OCI-LY3 (cell line): Measurements from ENCODE around the gene SEC16B.
A peak's percentile ranks its signal among the peaks of the same experiment; 100 is the strongest.

Experiments
- H2AFZ ChIP-seq: fragments of 200-600, 300-600 bp; shearing (Covaris generic); 2 replicates; pipeline ENCODE4 v1.6.0; 2014; ENCODE audit warnings: antibody characterized with exemption, low read depth, low read length
- H3K27ac ChIP-seq: fragments of 200-600, 300-600 bp; sonication (generic); 2 replicates; pipeline ENCODE4 v1.5.1; 2014; ENCODE audit warnings: mild to moderate bottlenecking, low read length, moderate library complexity, mixed read lengths
- H3K27me3 ChIP-seq: fragments of 200-600, 300-600 bp; sonication (generic); 2 replicates; pipeline ENCODE4 v1.6.1; 2014; ENCODE audit warnings: low read depth, low read length, mixed read lengths
- H3K36me3 ChIP-seq: fragments of 200-600, 300-600 bp; sonication (generic); replicated peaks from 2 replicates; pipeline ENCODE3; 2014; ENCODE audit warnings: low read depth, low read length, mixed read lengths
- H3K4me1 ChIP-seq: fragments of 300-600, 200-600 bp; sonication (generic); 2 replicates; pipeline ENCODE4 v1.6.1; 2014; ENCODE audit warnings: low read length, mixed read lengths
- H3K4me2 ChIP-seq: fragments of 200-600, 300-600 bp; sonication (generic); 2 replicates; pipeline ENCODE4 v1.6.1; 2014; ENCODE audit warnings: low read length, mixed read lengths
- H3K4me3 ChIP-seq: fragments of 300-600, 200-600 bp; sonication (generic); 2 replicates; pipeline ENCODE4 v1.5.1; 2014; ENCODE audit warnings: antibody characterized with exemption, mild to moderate bottlenecking, low read length, moderate library complexity
- H3K79me2 ChIP-seq: fragments of 300-600, 200-600 bp; shearing (Covaris generic); 2 replicates; pipeline ENCODE4 v1.6.1; 2014; ENCODE audit warnings: mild to moderate bottlenecking, low read length, mixed read lengths
- H3K9ac ChIP-seq: fragments of 300-600, 200-600 bp; shearing (Covaris generic); 2 replicates; pipeline ENCODE4 v1.6.0; 2014; ENCODE audit warnings: mild to moderate bottlenecking, low read length, moderate library complexity
- H3K9me3 ChIP-seq: fragments of 200-600, 300-600 bp; shearing (Covaris generic); 2 replicates; pipeline ENCODE4 v1.6.1; 2014; ENCODE audit warnings: low read length, mixed read lengths; ENCODE audit not compliant: insufficient read depth
- H4K20me1 ChIP-seq: fragments of 200-600, 300-600 bp; sonication (generic); 2 replicates; pipeline ENCODE4 v1.6.1; 2016; ENCODE audit warnings: low read length, mixed read lengths; ENCODE audit not compliant: insufficient read depth
- EZH2phosphoT487 ChIP-seq: fragments of 200-600 bp; shearing (Covaris generic); IDR thresholded peaks from 2 replicates; pipeline ENCODE4 v1.6.1; 2018; ENCODE audit warnings: antibody characterized with exemption, mixed run types, low read depth
- TF ChIP-seq, protein P1 (sequence below): fragments of 200-600, 300-600 bp; sonication (generic); IDR thresholded peaks from 2 replicates; pipeline ENCODE4 v1.5.1; 2014; ENCODE audit warnings: antibody characterized with exemption, low read length, low read depth

The SEC16B gene

DNA sequence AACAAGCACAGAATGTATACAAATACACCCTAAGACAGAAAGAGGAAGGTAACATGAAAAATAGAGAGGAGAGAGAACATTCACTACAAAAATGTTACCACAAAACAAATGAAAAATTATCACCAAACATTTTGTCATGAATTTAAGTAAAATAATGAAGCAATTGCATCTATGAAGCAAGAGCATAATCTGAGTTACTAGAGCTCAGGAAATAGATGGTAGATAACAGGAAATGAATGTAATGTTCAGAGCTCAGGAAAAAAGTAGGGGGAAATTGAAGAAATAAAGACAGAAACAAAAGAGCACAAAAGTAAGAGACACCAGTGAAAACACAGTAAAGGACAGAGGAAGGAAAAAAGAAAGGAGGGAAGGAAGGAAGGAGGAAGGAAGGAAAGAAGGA, 19.4 kb downstream of the SEC16B start:
- H3K4me3 ChIP-seq, result no peak overlapping the region
- H3K4me2 ChIP-seq, result no peak overlapping the region
- 0 out of 2 replicates have a peak, but pooled peaks cover 3% of the 10 kb centered on the region for H3K27me3 ChIP-seq
- TF ChIP-seq, protein P1, sequence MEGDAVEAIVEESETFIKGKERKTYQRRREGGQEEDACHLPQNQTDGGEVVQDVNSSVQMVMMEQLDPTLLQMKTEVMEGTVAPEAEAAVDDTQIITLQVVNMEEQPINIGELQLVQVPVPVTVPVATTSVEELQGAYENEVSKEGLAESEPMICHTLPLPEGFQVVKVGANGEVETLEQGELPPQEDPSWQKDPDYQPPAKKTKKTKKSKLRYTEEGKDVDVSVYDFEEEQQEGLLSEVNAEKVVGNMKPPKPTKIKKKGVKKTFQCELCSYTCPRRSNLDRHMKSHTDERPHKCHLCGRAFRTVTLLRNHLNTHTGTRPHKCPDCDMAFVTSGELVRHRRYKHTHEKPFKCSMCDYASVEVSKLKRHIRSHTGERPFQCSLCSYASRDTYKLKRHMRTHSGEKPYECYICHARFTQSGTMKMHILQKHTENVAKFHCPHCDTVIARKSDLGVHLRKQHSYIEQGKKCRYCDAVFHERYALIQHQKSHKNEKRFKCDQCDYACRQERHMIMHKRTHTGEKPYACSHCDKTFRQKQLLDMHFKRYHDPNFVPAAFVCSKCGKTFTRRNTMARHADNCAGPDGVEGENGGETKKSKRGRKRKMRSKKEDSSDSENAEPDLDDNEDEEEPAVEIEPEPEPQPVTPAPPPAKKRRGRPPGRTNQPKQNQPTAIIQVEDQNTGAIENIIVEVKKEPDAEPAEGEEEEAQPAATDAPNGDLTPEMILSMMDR, result no peak
- no peak for TF ChIP-seq EZH2phosphoT487
- H3K9me3 ChIP-seq, result no peaks in the 10 kb centered on the region
- H3K79me2 ChIP-seq, result no peaks in the 10 kb centered on the region
- no peak overlapping the region for H3K9ac ChIP-seq
- no peaks in the 10 kb centered on the region for H3K36me3 ChIP-seq
- H2AFZ ChIP-seq, result no peak overlapping the region
- H3K27ac ChIP-seq, result no peak overlapping the region
- H4K20me1 ChIP-seq, result no peaks in the 10 kb centered on the region
- H3K4me1 ChIP-seq, result peaks cover 10% of the 10 kb centered on the region; the same call in 1 of the 2 replicates

GRCh38 chr1:177948336-177948972, 21.4 kb downstream of the SEC16B start:
- Histone ChIP-seq H3K27me3 (0 out of 2 replicates have a peak, but pooled peaks cover 3% of the 10 kb centered on the region), H2AFZ (peak overlapping the region; percentile 97), H3K4me1 (peaks cover 17% of the 10 kb centered on the region), H3K36me3 (no peaks in the 10 kb centered on the region), H3K9me3 (no peaks in the 10 kb centered on the region), H3K4me2 (peak overlapping the region; percentile 81), H3K4me3 (peak overlapping the region; percentile 74), H3K79me2 (no peaks in the 10 kb centered on the region), H3K9ac (peak overlapping the region; percentile 54), H3K27ac (no peak overlapping the region), H4K20me1 (no peaks in the 10 kb centered on the region)
- TF ChIP-seq, protein P1, result peak; percentile 96
- no peak for TF ChIP-seq EZH2phosphoT487

GRCh38 chr1:177947623-177948022, 22.2 kb downstream of the SEC16B start:
- Histone ChIP-seq H3K27ac (no peak overlapping the region), H2AFZ (no peak overlapping the region)

DNA sequence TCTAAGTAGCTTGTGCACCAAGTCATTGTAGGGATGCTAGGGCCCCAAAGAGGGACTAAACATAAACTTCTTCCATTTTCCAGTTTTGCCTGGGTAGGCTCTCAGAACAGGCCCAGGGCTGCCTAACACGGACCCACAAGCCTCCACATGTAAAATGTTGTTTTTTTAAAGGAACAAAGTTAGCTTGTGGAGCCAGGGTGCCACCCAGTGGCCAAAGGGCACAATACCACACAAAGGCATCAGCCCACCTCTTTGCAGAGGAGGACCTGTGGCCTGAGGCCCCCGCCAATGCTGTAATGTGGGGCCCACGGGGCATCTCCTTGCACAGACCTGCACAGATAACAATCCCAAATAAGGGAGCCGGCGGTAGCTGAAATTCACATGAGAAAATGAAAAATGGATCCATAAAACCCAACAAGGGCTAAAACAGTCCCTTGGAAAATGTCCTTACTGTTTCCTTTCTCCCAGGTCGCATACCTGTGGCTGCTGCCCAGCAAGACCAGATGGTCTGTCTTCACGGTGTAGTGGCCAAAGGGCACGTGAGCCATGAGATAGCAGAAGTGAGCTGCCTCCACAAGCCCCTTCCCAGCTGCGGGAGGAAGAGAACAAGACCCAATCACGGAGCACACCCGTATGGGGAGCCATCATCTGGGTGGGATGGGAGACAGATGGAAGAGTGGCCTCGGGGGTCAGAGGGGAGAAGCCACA, 23.8 kb downstream of the SEC16B start:
- H3K9ac ChIP-seq, result no peak overlapping the region
- no peak overlapping the region for H3K27ac ChIP-seq
- TF ChIP-seq, protein P1, result peak; percentile 97
- TF ChIP-seq EZH2phosphoT487, result no peak
- H3K4me3 ChIP-seq, result no peak overlapping the region
- H3K79me2 ChIP-seq, result no peaks in the 10 kb centered on the region
- peak overlapping the region; percentile 29 for H3K4me2 ChIP-seq
- peaks cover 17% of the 10 kb centered on the region for H3K4me1 ChIP-seq
- no peaks in the 10 kb centered on the region for H3K9me3 ChIP-seq
- H4K20me1 ChIP-seq, result no peaks in the 10 kb centered on the region
- no peaks in the 10 kb centered on the region for H3K36me3 ChIP-seq
- 0 out of 2 replicates have a peak, but pooled peaks cover 3% of the 10 kb centered on the region for H3K27me3 ChIP-seq
- peak overlapping the region; percentile 36; the same call in 1 of the 2 replicates for H2AFZ ChIP-seq

More at GRCh38 chr1:177947623-177948022, 22.2 kb downstream of the SEC16B start:
- Histone ChIP-seq H3K27me3 (0 out of 2 replicates have a peak, but pooled peaks cover 3% of the 10 kb centered on the region), H3K4me3 (no peak overlapping the region), H4K20me1 (no peaks in the 10 kb centered on the region), H3K9me3 (no peaks in the 10 kb centered on the region), H3K36me3 (no peaks in the 10 kb centered on the region), H3K4me1 (peaks cover 17% of the 10 kb centered on the region), H3K4me2 (no peak overlapping the region), H3K79me2 (no peaks in the 10 kb centered on the region), H3K9ac (no peak overlapping the region)
- TF ChIP-seq, protein P1, result no peak
- no peak for TF ChIP-seq EZH2phosphoT487
